HEK293 (cell line): Measurements from ENCODE around the gene CCDC86.

Experiments
- CTCF ChIA-PET: fragments of 350-600 bp; formaldehyde crosslinking; extraction: SDS; loops from one replicate; lab custom pipeline; 2021; ENCODE audit warnings: antibody characterized with exemption; lab: Yijun Ruan, JAX
- POLR2A ChIA-PET: fragments of 300-600 bp; formaldehyde crosslinking; extraction: SDS; loops from one replicate; lab custom pipeline; 2020; ENCODE audit warnings: antibody characterized with exemption, inconsistent platforms; lab: Yijun Ruan, JAX
- H3K27ac ChIP-seq: fragments of 200-500 bp; sonication (Bioruptor generic); 2 replicates; pipeline ENCODE4 v1.5.1; 2014; ENCODE audit warnings: low read depth, low read length, control low read depth, inconsistent platforms; ENCODE audit errors: extremely low read depth
- H3K36me3 ChIP-seq, 2 experiments: fragments of 200-500 bp in 1 of 2; sonication (Bioruptor generic) in 1 of 2; 1 replicate in 1 of 2; 2 replicates in 1 of 2; pipeline ENCODE4 v1.5.1; 2014 to 2017; ENCODE audit warnings: inconsistent platforms in 2 of 2, low read length in 2 of 2; ENCODE audit not compliant: control insufficient read depth in 2 of 2, insufficient read depth in 1 of 2
- H3K4me1 ChIP-seq: fragments of 200-500 bp; sonication (Bioruptor generic); 2 replicates; pipeline ENCODE4 v1.5.1; 2014; ENCODE audit warnings: mild to moderate bottlenecking, low read length, inconsistent platforms; ENCODE audit not compliant: control insufficient read depth, insufficient read depth
- H3K4me3 ChIP-seq: 2 replicates; pipeline ENCODE4 v1.5.1; 2011; ENCODE audit warnings: low read depth, mild to moderate bottlenecking, control low read depth, low read length, moderate library complexity
- H3K9me3 ChIP-seq: fragments of 200-500 bp; sonication (Bioruptor generic); 2 replicates; pipeline ENCODE4 v1.5.1; 2014; ENCODE audit warnings: low read depth, low read length, inconsistent platforms; ENCODE audit not compliant: control insufficient read depth, insufficient read depth
- AEBP2 ChIP-seq: fragments of 450-650 bp; formaldehyde crosslinking; IDR thresholded peaks from 2 replicates; pipeline ENCODE4 v1.5.1; 2016; ENCODE audit warnings: missing biosample characterization, missing genetic modification characterization, borderline replicate concordance
- PRDM2 ChIP-seq: fragments of 450-650 bp; formaldehyde crosslinking; IDR thresholded peaks from 2 replicates; pipeline ENCODE4 v1.5.1; 2016; ENCODE audit warnings: missing biosample characterization, missing genetic modification characterization, borderline replicate concordance
- ZBTB17 ChIP-seq: fragments of 450-650 bp; formaldehyde crosslinking; IDR thresholded peaks from 2 replicates; pipeline ENCODE4 v1.5.1; 2016; ENCODE audit warnings: missing biosample characterization, missing genetic modification characterization
- ZFP37 ChIP-seq: fragments of 450-650 bp; formaldehyde crosslinking; IDR thresholded peaks from 2 replicates; pipeline ENCODE4 v1.5.1; 2016; ENCODE audit warnings: missing biosample characterization, missing genetic modification characterization
- ZNF121 ChIP-seq: fragments of 450-650 bp; formaldehyde crosslinking; IDR thresholded peaks from 2 replicates; pipeline ENCODE4 v1.5.1; 2016; ENCODE audit warnings: missing biosample characterization, missing genetic modification characterization
- ZNF146 ChIP-seq: fragments of 450-650 bp; formaldehyde crosslinking; IDR thresholded peaks from 2 replicates; pipeline ENCODE4 v1.5.1; 2016; ENCODE audit warnings: missing biosample characterization, missing genetic modification characterization
- ZNF24 ChIP-seq: fragments of 450-650 bp; formaldehyde crosslinking; IDR thresholded peaks from 2 replicates; pipeline ENCODE4 v1.5.1; 2016; ENCODE audit warnings: missing biosample characterization, missing genetic modification characterization
- ZNF529 ChIP-seq: fragments of 450-650 bp; formaldehyde crosslinking; IDR thresholded peaks from 2 replicates; pipeline ENCODE4 v1.5.1; 2017; ENCODE audit warnings: missing genetic modification characterization, missing biosample characterization; ENCODE audit not compliant: insufficient replicate concordance
- ZNF549 ChIP-seq: fragments of 450-650 bp; IDR thresholded peaks from 2 replicates; pipeline ENCODE4 v1.5.1; 2018; ENCODE audit warnings: missing biosample characterization, missing genetic modification characterization, mild to moderate bottlenecking, inconsistent platforms, moderate library complexity
- TF ChIP-seq, protein P1 (sequence below): fragments of 450-650 bp; formaldehyde crosslinking; IDR thresholded peaks from 2 replicates; pipeline ENCODE4 v1.5.1; 2016; ENCODE audit warnings: missing biosample characterization, missing genetic modification characterization
- TF ChIP-seq, protein P2 (sequence below): fragments of 450-650 bp; formaldehyde crosslinking; IDR thresholded peaks from 2 replicates; pipeline ENCODE4 v1.5.1; 2016; ENCODE audit warnings: missing biosample characterization, missing genetic modification characterization
- TF ChIP-seq, protein P3 (sequence below): fragments of 450-650 bp; formaldehyde crosslinking; IDR thresholded peaks from 2 replicates; pipeline ENCODE4 v1.5.1; 2017; ENCODE audit warnings: missing biosample characterization, mild to moderate bottlenecking, missing genetic modification characterization, moderate library complexity
- TF ChIP-seq, protein P4 (sequence below): fragments of 450-650 bp; formaldehyde crosslinking; IDR thresholded peaks from 2 replicates; pipeline ENCODE4 v1.5.1; 2016; ENCODE audit warnings: missing biosample characterization, missing genetic modification characterization, low read depth
- TF ChIP-seq, protein P5 (sequence below): fragments of 450-650 bp; formaldehyde crosslinking; IDR thresholded peaks from 2 replicates; pipeline ENCODE4 v1.5.1; 2016; ENCODE audit warnings: missing biosample characterization, missing genetic modification characterization

The CCDC86 gene

DNA sequence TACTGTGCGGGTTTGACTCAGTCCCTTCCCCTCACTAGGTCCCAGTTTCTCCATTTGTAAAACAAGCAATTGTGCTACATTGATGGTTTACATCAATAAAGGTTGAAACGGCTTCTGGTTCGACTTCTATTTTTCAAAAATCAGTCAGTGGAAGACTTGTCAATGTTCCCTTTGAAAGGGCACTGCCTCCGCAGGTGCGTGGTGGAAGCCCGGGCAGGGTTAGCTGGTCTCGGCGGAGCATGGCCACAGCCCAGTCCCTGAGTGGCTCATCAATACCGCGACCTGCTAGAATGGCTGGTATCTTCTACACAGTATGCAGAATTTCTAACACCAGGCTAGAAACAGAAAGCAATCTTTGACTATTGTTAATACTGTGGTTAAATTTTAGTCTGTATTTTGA lies 40.7 kb upstream of the CCDC86 start (continued):
- no peak for TF ChIP-seq AEBP2 (tag by site-specific recombination)
- TF ChIP-seq, protein P1, sequence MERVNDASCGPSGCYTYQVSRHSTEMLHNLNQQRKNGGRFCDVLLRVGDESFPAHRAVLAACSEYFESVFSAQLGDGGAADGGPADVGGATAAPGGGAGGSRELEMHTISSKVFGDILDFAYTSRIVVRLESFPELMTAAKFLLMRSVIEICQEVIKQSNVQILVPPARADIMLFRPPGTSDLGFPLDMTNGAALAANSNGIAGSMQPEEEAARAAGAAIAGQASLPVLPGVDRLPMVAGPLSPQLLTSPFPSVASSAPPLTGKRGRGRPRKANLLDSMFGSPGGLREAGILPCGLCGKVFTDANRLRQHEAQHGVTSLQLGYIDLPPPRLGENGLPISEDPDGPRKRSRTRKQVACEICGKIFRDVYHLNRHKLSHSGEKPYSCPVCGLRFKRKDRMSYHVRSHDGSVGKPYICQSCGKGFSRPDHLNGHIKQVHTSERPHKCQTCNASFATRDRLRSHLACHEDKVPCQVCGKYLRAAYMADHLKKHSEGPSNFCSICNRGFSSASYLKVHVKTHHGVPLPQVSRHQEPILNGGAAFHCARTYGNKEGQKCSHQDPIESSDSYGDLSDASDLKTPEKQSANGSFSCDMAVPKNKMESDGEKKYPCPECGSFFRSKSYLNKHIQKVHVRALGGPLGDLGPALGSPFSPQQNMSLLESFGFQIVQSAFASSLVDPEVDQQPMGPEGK (tag by site-specific recombination): no peak
- TF ChIP-seq, protein P2, sequence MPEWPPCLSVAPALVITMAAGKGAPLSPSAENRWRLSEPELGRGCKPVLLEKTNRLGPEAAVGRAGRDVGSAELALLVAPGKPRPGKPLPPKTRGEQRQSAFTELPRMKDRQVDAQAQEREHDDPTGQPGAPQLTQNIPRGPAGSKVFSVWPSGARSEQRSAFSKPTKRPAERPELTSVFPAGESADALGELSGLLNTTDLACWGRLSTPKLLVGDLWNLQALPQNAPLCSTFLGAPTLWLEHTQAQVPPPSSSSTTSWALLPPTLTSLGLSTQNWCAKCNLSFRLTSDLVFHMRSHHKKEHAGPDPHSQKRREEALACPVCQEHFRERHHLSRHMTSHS (tag by site-specific recombination): no peak
- no peak for TF ChIP-seq ZFP37 (tag by site-specific recombination)
- TF ChIP-seq ZNF529 (tag by site-specific recombination): no peak
- TF ChIP-seq, protein P3, sequence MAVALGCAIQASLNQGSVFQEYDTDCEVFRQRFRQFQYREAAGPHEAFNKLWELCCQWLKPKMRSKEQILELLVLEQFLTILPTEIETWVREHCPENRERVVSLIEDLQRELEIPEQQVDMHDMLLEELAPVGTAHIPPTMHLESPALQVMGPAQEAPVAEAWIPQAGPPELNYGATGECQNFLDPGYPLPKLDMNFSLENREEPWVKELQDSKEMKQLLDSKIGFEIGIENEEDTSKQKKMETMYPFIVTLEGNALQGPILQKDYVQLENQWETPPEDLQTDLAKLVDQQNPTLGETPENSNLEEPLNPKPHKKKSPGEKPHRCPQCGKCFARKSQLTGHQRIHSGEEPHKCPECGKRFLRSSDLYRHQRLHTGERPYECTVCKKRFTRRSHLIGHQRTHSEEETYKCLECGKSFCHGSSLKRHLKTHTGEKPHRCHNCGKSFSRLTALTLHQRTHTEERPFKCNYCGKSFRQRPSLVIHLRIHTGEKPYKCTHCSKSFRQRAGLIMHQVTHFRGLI (tag by site-specific recombination): no peak

DNA sequence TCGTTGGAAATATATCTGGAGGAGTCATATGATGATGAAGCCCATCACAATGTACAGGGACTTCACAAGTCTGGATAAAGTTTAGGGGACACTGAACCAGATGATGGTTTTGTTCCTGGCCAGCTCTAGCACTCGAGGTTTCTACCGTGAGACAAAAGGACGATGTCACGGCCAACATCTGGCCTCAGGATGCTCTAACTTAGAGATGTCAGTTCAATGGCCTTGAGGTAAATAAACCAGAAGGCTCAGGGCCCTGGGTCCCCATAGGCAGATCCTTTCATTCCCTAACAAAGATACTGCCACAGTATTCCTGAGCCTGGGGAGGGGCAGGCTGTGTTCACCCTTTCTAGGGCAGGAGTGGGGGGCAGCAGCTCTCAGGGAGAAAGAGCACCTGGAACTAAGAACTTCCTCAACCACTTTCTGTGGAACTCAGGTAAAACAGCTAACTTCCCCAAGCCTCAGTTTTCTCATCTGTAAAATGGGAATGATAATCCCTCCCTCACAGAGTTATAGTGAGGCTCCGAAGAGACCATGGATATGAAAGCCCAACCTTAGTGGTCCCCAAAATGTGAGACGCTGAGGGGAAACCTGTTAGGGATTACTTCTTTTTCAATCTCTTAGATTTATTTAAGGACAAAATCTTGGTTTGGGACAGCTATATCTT lies 38.5 kb upstream of the CCDC86 start:
- Histone ChIP-seq H3K9me3 (no peaks in the 10 kb centered on the region), H3K27ac (no peak overlapping the region), H3K36me3 (no peaks in the 10 kb centered on the region), H3K4me3 (no peak overlapping the region), H3K4me1 (no peaks in the 10 kb centered on the region)
- POLR2A ChIA-PET: no interaction called here
- CTCF ChIA-PET: interaction anchor here (0.7 kb wide), 1 partner anchor 27 kb away, joined by 3 read pairs; no protein-coding TSS in a partner anchor
- no peak for TF ChIP-seq PRDM2
- TF ChIP-seq ZNF146: no peak
- no peak for TF ChIP-seq ZBTB17 (tag by site-specific recombination)
- no peak for TF ChIP-seq ZNF549
- TF ChIP-seq, protein P4, sequence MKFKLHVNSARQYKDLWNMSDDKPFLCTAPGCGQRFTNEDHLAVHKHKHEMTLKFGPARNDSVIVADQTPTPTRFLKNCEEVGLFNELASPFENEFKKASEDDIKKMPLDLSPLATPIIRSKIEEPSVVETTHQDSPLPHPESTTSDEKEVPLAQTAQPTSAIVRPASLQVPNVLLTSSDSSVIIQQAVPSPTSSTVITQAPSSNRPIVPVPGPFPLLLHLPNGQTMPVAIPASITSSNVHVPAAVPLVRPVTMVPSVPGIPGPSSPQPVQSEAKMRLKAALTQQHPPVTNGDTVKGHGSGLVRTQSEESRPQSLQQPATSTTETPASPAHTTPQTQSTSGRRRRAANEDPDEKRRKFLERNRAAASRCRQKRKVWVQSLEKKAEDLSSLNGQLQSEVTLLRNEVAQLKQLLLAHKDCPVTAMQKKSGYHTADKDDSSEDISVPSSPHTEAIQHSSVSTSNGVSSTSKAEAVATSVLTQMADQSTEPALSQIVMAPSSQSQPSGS: no peak
- TF ChIP-seq ZNF24 (tag by site-specific recombination): no peak
- TF ChIP-seq, protein P5, sequence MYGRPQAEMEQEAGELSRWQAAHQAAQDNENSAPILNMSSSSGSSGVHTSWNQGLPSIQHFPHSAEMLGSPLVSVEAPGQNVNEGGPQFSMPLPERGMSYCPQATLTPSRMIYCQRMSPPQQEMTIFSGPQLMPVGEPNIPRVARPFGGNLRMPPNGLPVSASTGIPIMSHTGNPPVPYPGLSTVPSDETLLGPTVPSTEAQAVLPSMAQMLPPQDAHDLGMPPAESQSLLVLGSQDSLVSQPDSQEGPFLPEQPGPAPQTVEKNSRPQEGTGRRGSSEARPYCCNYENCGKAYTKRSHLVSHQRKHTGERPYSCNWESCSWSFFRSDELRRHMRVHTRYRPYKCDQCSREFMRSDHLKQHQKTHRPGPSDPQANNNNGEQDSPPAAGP (tag by site-specific recombination): no peak
- TF ChIP-seq ZNF121: no peak
